A673 (cell line): ENCODE measurements around the gene POLG2. TPM values are rescaled to one million over a fixed set of nuclear protein-coding genes. Genes with fewer than 3 reads are reported as not detected.

ENCODE experiments used
- BruUV-seq: library from RNA; stranded (reverse); fragments of 400-500 nt; replicated peaks from 2 replicates; lab custom pipeline; 2021; lab: Mats Ljungman, UMichigan
- CTCF ChIA-PET: fragments of 300-600 bp; sonication (Branson Sonifier 250); formaldehyde crosslinking; loops from one replicate; lab custom pipeline; 2022; ENCODE audit warnings: antibody characterized with exemption; lab: Charles Lee
- POLR2A ChIA-PET: fragments of 300-600 bp; sonication (Branson Sonifier 250); formaldehyde crosslinking; loops from one replicate; lab custom pipeline; 2022; ENCODE audit warnings: antibody characterized with exemption; ENCODE audit not compliant: low non-redundant PET; lab: Charles Lee
- DNase-seq: peaks from one replicate; pipeline ENCODE4 v3.0.0-alpha.2; 2015; ENCODE audit warnings: low spot score
- H3K27ac ChIP-seq: fragments of 200-600 bp; sonication (generic); 2 replicates; pipeline ENCODE4 v1.5.1; 2016; ENCODE audit warnings: mixed run types, low read depth, mild to moderate bottlenecking, mixed read lengths, antibody characterized with exemption, low read length; ENCODE audit not compliant: poor library complexity, severe bottlenecking
- H3K27me3 ChIP-seq: fragments of 200-600 bp; sonication (generic); replicated peaks from 2 replicates; pipeline ENCODE4 v1.6.1; 2017; ENCODE audit warnings: mixed run types, low read depth, mild to moderate bottlenecking, mixed read lengths, antibody characterized with exemption, low read length; ENCODE audit not compliant: insufficient read depth, poor library complexity
- H3K36me3 ChIP-seq: fragments of 200-600 bp; sonication (generic); 2 replicates; pipeline ENCODE4 v1.6.1; 2016; ENCODE audit warnings: mixed run types, mild to moderate bottlenecking, mixed read lengths, antibody characterized with exemption, low read length; ENCODE audit not compliant: insufficient read depth, poor library complexity, severe bottlenecking
- H3K4me1 ChIP-seq: fragments of 200-600 bp; sonication (generic); 2 replicates; pipeline ENCODE4 v1.6.1; 2017; ENCODE audit warnings: mixed run types, mild to moderate bottlenecking, mixed read lengths, antibody characterized with exemption, low read length; ENCODE audit not compliant: insufficient read depth, poor library complexity, severe bottlenecking
- H3K4me3 ChIP-seq: fragments of 200-600 bp; sonication (generic); 2 replicates; pipeline ENCODE4 v1.5.1; 2016; ENCODE audit warnings: low read depth, mixed run types, mild to moderate bottlenecking, mixed read lengths, low read length; ENCODE audit not compliant: poor library complexity, severe bottlenecking
- H3K9me3 ChIP-seq: fragments of 200-600 bp; sonication (generic); 2 replicates; pipeline ENCODE4 v1.6.1; 2016; ENCODE audit warnings: mixed run types, low read depth, mild to moderate bottlenecking, mixed read lengths, antibody characterized with exemption, low read length; ENCODE audit not compliant: poor library complexity, severe bottlenecking
- CTCF ChIP-seq: fragments of 300-800, 200-600 bp; sonication (generic); conservative IDR thresholded peaks from 2 replicates; pipeline ENCODE4 v1.5.1; 2017; ENCODE audit warnings: low read depth, mild to moderate bottlenecking, antibody characterized with exemption, low read length, moderate library complexity, mixed read lengths
- EZH2 ChIP-seq: fragments of 200-600 bp; sonication (generic); IDR thresholded peaks from 2 replicates; pipeline ENCODE4 v1.6.1; 2017; ENCODE audit warnings: borderline replicate concordance, low read depth, mild to moderate bottlenecking, mixed read lengths, antibody characterized with exemption, low read length; ENCODE audit not compliant: poor library complexity, severe bottlenecking
- intact Hi-C: fragments of 100-400 bp; cut with micrococcal nuclease; formaldehyde crosslinking; loops from one replicate; pipeline ENCODE4 v1.10.0; 2022; ENCODE audit not compliant: unreplicated experiment
- total RNA-seq: library from RNA; stranded (reverse); gene quantifications from 2 replicates; pipeline ENCODE4 v1.2.3, GENCODE V29; 2021

The POLG2 gene
- total RNA-seq, 1 experiment from 2014 or later, result 25.6 TPM

GRCh38 chr17:64457156-64457555 is 39.7 kb downstream of the POLG2 start:
- no peaks in the 10 kb centered on the region for H3K9me3 ChIP-seq
- DNase-seq, result no peak
- intact Hi-C loops, result no loop called here
- H3K4me1 ChIP-seq, result no peaks in the 10 kb centered on the region
- CTCF ChIA-PET, result no interaction called here
- POLR2A ChIA-PET, result no interaction called here
- no TSS peak for BruUV-seq
- no peak overlapping the region for H3K4me3 ChIP-seq
- no peaks in the 10 kb centered on the region for H3K27me3 ChIP-seq
- no peaks in the 10 kb centered on the region for H3K36me3 ChIP-seq
- no peak overlapping the region for H3K27ac ChIP-seq
- TF ChIP-seq EZH2 (no peak), CTCF (no peak)

- CTCF ChIA-PET, result no interaction called here
- DNase-seq, result no peak
- intact Hi-C loops, result no loop called here
- H3K36me3 ChIP-seq, result no peaks in the 10 kb centered on the region
- POLR2A ChIA-PET, result no interaction called here
- no TSS peak for BruUV-seq
- TF ChIP-seq EZH2 (no peak), CTCF (no peak)
- H3K4me1 ChIP-seq, result no peaks in the 10 kb centered on the region
- no peak overlapping the region for H3K27ac ChIP-seq
- H3K4me3 ChIP-seq, result no peak overlapping the region
- H3K9me3 ChIP-seq, result no peaks in the 10 kb centered on the region
- H3K27me3 ChIP-seq, result no peaks in the 10 kb centered on the region
Measured at GRCh38 chr17:64455993-64456885, 40.6 kb downstream of the POLG2 start.

- CTCF ChIA-PET, result no interaction called here
- intact Hi-C loops, result no loop called here
- BruUV-seq, result no TSS peak
- Histone ChIP-seq H3K27me3 (no peaks in the 10 kb centered on the region), H3K4me3 (no peak overlapping the region), H3K9me3 (no peaks in the 10 kb centered on the region), H3K36me3 (no peaks in the 10 kb centered on the region), H3K27ac (no peak overlapping the region), H3K4me1 (no peaks in the 10 kb centered on the region)
- POLR2A ChIA-PET, result interaction anchor here (0.6 kb wide), 2 partner anchors 51 to 55 kb away, joined by 3 to 5 read pairs; no protein-coding TSS in a partner anchor
- TF ChIP-seq CTCF (no peak), EZH2 (no peak)
- DNase-seq, result no peak
Measured at GRCh38 chr17:64449545-64449944, 47.3 kb downstream of the POLG2 start.
